Mucosa of descending colon (tissue), 3 donors: ENCODE results near the gene TM9SF4. TPM values are rescaled to one million over a fixed set of nuclear protein-coding genes. Genes with fewer than 3 reads are reported as not detected.
"Not testable (repeated sequence)": the region's sequence is repeated elsewhere in the genome, so short reads cannot be mapped to it uniquely, and the experiment has no call there.

Source experiments
- ATAC-seq: fragments of 200-7000 bp; cut with Tn5 transposase; one replicate; pipeline ENCODE4 v1.9.1; 2020; ENCODE audit warnings: mild to moderate bottlenecking, moderate library complexity
- DNase-seq, 3 donors: peaks; one replicate each; pipeline ENCODE4 v3.0.0-alpha.2; 2020
- H3K36me3 ChIP-seq: fragments of 200-600 bp; one replicate; pipeline ENCODE4 v1.8.0; 2021; ENCODE audit warnings: low read depth, mild to moderate bottlenecking
- H3K4me1 ChIP-seq: fragments of 200-600 bp; one replicate; pipeline ENCODE4 v1.8.0; 2021; ENCODE audit warnings: low read depth, mild to moderate bottlenecking
- H3K4me3 ChIP-seq: fragments of 200-600 bp; one replicate; pipeline ENCODE4 v1.8.0; 2021; ENCODE audit warnings: mild to moderate bottlenecking
- H3K9me3 ChIP-seq: fragments of 200-600 bp; one replicate; pipeline ENCODE4 v1.8.0; 2021; ENCODE audit warnings: mild to moderate bottlenecking
- intact Hi-C, 2 donors: fragments of 100-400 bp; cut with DNase I in 1 of 2; cut with micrococcal nuclease in 1 of 2; formaldehyde crosslinking; loops; one replicate each; pipeline versions ENCODE4 v1.11.0 to v1.11.1; 2022; cut with DNase I, micrococcal nuclease
- total RNA-seq, 3 donors: library from RNA; stranded (reverse); fragmentation: NEBNext Ultra II Directional in 2 of 3; extraction: Animal tissue kit (Norgen Biotek cat#: 25700) in 2 of 3; gene quantifications; one replicate each; pipeline versions ENCODE4 v1.2.1 to v1.2.4, GENCODE V29; 2021 to 2023
- TF ChIP-seq, protein P1 (sequence below): fragments of 200-600 bp; IDR thresholded peaks from one replicate; pipeline ENCODE4 v1.8.0; 2022; ENCODE audit warnings: antibody characterized with exemption, mild to moderate bottlenecking
- donor health status: DM: no; HTN: no; CAD: no; lungs with moderate emphysema.
- donor health status: DM: no; HTN: no; CAD: no.
- donor health status: DM: no; HTN: yes; CAD: no.

TM9SF4 gene
- total RNA-seq, 3 donors from 2014 or later, result 54.1 to 74.7 (median 65.8) TPM

DNA sequence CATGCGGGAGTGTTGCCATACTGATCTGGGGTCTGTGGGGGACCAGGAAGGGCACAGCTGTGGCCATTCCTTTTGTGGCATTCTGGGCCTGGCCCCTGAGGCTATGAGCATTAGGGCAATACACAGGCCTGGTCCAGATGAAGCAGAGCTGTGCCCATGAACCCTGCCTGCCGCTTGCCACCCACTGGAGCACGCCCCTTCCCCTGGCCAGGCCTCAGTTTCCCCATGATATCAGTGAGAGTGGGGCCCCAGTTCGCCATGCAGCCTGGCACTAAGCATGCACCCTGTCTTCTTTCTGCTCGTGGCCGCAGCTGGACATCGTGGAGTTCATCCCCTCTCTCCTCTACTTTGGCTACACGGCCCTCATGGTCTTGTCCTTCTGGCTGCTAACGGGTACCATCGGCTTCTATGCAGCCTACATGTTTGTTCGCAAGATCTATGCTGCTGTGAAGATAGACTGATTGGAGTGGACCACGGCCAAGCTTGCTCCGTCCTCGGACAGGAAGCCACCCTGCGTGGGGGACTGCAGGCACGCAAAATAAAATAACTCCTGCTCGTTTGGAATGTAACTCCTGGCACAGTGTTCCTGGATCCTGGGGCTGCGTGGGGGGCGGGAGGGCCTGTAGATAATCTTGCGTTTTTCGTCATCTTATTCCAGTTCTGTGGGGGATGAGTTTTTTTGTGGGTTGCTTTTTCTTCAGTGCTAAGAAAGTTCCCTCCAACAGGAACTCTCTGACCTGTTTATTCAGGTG, 55.6 kb downstream of the TM9SF4 start:
- TF ChIP-seq, protein P1, sequence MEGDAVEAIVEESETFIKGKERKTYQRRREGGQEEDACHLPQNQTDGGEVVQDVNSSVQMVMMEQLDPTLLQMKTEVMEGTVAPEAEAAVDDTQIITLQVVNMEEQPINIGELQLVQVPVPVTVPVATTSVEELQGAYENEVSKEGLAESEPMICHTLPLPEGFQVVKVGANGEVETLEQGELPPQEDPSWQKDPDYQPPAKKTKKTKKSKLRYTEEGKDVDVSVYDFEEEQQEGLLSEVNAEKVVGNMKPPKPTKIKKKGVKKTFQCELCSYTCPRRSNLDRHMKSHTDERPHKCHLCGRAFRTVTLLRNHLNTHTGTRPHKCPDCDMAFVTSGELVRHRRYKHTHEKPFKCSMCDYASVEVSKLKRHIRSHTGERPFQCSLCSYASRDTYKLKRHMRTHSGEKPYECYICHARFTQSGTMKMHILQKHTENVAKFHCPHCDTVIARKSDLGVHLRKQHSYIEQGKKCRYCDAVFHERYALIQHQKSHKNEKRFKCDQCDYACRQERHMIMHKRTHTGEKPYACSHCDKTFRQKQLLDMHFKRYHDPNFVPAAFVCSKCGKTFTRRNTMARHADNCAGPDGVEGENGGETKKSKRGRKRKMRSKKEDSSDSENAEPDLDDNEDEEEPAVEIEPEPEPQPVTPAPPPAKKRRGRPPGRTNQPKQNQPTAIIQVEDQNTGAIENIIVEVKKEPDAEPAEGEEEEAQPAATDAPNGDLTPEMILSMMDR, result no peak
- Histone ChIP-seq H3K36me3 (peaks cover 5% of the 10 kb centered on the region), H3K9me3 (no peaks in the 10 kb centered on the region), H3K4me3 (no peak overlapping the region), H3K4me1 (no peaks in the 10 kb centered on the region)
- DNase-seq, result peak in 1 of 3 donors; percentile 32
- ATAC-seq, result no peak
- intact Hi-C loops, result no loop called here

DNA sequence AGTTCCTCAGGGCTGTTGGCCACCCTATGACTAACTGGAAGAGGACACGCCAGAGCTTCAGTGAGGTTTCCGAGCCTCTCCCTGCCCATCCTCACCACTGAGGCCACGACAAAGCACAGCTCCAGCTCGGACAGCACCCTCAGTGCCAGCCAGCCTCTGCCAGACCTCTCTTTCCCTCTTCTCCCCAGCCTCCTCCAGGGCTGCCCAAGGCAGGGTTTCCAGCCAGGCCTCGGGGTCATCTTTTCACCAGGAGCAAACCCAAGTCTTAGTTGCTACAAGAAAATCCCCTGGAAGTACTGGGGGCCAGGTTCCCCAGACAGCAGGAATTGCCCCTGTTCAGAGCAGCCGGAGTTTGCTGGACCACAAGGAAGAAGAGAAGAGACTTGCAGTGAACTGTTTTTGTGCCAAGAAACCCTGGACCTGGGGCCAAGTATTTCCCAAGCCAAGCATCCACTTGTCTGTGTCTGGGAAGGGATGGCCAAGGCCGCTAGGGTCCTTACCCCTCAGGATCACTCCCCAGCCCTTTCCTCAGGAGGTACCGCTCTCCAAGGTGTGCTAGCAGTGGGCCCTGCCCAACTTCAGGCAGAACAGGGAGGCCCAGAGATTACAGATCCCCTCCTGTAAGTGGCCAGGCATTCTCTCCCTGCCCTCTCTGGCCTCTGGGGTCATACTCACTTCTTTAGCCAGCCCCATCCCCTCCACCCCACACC, 56.5 kb downstream of the TM9SF4 start:
- H3K4me3 ChIP-seq, result no peak overlapping the region
- TF ChIP-seq, protein P1, result no peak
- DNase-seq (peak in 1 of 3 donors; percentile 17), ATAC-seq (no peak)
- H3K4me1 ChIP-seq, result no peaks in the 10 kb centered on the region
- intact Hi-C loops, result no loop called here
- H3K36me3 ChIP-seq, result peaks cover 5% of the 10 kb centered on the region
- no peaks in the 10 kb centered on the region for H3K9me3 ChIP-seq

DNA sequence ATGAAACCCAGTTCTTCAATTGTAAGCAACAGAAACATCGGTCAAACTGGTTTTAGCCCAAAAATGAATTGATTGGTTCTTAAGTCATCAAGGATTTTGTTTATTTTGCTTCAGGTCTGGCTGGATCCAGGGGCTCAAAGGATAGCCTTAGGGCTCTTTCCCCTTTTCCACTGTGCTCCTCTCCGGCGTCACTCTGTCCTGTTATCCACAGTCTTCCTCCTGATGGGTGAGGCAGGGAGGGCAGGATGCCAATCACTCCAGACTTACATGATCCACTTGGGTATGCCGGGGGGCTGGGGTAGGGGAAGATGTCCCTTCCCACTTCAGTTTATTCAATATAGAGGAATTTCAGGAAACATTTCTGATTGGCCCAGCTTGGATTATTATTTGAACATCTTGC, 58.0 kb downstream of the TM9SF4 start:
- ATAC-seq, result no peak
- TF ChIP-seq, protein P1, result no peak
- H3K4me1 ChIP-seq, result no peaks in the 10 kb centered on the region
- peaks cover 3% of the 10 kb centered on the region for H3K36me3 ChIP-seq
- DNase-seq, result no peak
- intact Hi-C loops, result no loop called here
- no peak overlapping the region for H3K4me3 ChIP-seq
- no peaks in the 10 kb centered on the region for H3K9me3 ChIP-seq

DNA sequence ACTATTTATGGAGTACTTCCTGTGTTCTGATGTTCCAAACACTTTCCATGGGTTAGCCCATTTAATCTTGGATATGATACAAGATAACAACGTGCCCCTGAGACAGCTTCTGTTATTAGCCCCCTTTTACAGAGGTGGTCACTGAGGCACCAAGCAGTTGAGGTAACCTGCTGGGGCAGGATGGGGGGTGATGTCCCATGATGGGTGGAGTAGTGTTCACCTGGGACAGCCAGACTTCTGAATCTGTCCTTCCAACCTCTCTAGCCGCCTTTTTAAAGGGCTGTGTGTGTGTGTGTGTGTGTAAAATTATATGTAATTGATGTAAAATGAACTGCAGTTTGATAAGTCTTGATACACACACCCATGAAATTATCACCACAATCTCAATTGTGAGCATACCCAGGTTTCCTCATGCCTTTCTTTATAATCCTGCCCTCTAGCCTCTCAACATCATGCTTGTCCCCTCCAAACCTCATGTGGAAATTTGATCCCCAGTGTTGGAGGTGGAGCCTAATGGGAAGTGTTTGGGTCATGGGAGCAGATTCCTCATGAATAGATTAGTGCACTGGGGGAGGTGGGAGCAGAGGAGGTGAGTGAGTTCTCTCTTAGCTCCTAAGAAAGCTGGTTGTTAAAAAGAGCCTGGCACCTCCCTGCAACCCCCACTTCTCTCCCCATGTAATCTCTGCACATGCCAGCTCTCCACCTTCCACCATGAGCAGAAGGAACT, 58.8 kb downstream of the TM9SF4 start:
- TF ChIP-seq, protein P1, result no peak
- Histone ChIP-seq H3K4me3 (no peak overlapping the region), H3K36me3 (no peaks in the 10 kb centered on the region), H3K4me1 (no peaks in the 10 kb centered on the region), H3K9me3 (no peaks in the 10 kb centered on the region)
- intact Hi-C loops, result no loop called here
- no peak for ATAC-seq
- DNase-seq, result no peak

DNA sequence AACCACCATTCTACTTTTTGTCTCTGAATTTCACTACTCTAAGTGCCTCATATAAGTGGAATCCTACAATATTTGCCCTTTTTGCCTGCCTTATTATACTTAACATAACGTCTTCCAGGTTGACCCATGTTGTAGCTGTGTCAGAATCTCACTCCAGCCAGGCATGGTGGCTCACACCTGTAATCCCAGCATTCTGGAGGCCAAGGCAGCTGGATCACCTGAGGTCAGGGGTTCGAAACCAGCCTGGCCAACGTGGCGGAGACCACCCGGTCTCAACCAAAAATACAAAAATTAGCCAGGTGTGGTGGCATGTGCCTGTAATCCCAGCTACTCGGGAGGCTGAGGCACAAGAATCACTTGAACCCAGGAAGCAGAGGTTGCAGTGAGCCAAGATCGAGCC, 68.2 kb downstream of the TM9SF4 start:
- H3K36me3 ChIP-seq, DNase-seq: not testable (repeated sequence)

DNA sequence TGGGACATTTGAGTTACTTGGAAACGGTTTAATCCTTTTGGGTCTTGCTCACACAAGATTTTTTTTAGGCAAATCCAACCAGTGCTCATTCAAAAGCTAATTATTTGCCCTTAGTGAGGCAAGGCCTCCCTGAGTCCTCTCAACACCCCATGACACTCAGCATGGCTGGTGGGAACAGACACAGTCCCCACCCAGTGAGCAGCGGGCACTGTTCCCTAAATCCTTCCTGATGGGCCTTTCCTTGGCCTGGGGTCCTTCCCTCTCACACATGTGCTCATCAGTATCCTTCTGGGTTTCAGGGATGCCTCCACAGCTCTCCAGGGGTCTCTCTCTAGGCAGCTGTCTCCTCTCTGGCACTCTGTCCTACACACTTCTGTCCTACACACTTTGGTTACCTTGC, 70.0 kb downstream of the TM9SF4 start:
- intact Hi-C loops, result no loop called here
- Histone ChIP-seq H3K4me3 (no peak overlapping the region), H3K9me3 (no peaks in the 10 kb centered on the region), H3K4me1 (no peaks in the 10 kb centered on the region), H3K36me3 (no peaks in the 10 kb centered on the region)
- DNase-seq (no peak), ATAC-seq (no peak)
- TF ChIP-seq, protein P1, result no peak

More for the DNA sequence above, 68.2 kb downstream of the TM9SF4 start:
- H3K4me3 ChIP-seq, H3K4me1 ChIP-seq, ATAC-seq, intact Hi-C loops, H3K9me3 ChIP-seq: not testable (repeated sequence)
